ENCODE data around the gene RAB17.

RAB17 gene, protein sequence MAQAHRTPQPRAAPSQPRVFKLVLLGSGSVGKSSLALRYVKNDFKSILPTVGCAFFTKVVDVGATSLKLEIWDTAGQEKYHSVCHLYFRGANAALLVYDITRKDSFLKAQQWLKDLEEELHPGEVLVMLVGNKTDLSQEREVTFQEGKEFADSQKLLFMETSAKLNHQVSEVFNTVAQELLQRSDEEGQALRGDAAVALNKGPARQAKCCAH

DNA sequence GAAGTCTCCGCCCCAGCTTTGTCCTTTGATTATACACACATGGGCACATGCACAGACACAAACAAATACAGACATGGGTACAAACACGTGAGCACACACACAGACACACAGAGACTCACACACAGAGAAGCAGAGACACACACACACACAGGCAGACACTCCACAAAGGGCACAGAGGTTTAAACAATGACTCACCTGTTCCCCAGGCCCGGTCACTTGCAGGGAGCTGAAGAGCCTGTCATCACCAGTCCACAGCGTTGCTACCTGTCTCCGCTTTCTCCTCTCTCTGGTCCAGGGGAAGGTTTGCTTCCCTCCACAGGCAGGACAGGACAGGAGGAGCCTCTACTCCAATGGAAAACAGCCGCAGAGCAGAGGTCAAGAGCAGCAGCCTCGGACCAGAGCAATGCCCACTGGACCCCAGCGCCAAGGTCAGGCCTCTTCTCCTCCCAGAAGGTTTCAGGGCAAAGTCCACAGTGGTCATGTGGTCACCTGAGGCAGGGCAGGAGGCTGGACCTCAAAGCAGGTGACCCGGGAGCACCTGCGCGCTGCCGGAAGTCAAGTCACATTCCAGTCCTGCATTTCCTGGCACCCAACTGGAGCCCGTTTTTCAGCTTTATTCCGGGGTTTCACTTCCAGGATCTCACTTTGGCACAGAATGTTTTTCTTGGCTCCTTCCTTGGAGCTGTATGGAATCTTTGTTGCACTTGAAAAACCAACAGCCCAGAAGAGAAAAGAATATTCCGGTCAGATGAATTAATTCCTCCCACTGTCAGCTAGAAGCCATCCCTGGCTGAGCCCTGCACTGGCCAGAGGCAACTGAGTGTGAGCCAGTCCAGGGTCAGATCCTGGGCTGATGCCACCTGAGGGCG, at the start of gene RAB17:
Gene RAB17, minus strand, starts transcription at position 463 of the 869 bp plus-strand sequence. CDS start 4,580 bp downstream, outside the sequence.
- Histone ChIP-seq H3K27me3 (ENCODE audit: control insufficient read depth, insufficient read depth, low read length) (no peaks in the 10 kb centered on the region), H3K4me2 (ENCODE audit: low read length) (peak within 1 kb of the TSS; percentile 85), H3K4me3 (ENCODE audit: low read depth, low read length) (peak within 1 kb of the TSS; percentile 70), H3K9ac (peak within 1 kb of the TSS; percentile 40), H3K36me3 (ENCODE audit: control insufficient read depth, insufficient read depth, low read length) (no peaks in the 10 kb centered on the region), H3K79me2 (no peaks in the 10 kb centered on the region), H2AFZ (peak within 1 kb of the TSS; percentile 72), H3K27ac (peak within 1 kb of the TSS; percentile 94), H3K4me1 (peaks cover 38% of the 10 kb centered on the region), H3K9me3 (ENCODE audit: control insufficient read depth, low read length) (no peaks in the 10 kb centered on the region)
- TF ChIP-seq, protein P1, sequence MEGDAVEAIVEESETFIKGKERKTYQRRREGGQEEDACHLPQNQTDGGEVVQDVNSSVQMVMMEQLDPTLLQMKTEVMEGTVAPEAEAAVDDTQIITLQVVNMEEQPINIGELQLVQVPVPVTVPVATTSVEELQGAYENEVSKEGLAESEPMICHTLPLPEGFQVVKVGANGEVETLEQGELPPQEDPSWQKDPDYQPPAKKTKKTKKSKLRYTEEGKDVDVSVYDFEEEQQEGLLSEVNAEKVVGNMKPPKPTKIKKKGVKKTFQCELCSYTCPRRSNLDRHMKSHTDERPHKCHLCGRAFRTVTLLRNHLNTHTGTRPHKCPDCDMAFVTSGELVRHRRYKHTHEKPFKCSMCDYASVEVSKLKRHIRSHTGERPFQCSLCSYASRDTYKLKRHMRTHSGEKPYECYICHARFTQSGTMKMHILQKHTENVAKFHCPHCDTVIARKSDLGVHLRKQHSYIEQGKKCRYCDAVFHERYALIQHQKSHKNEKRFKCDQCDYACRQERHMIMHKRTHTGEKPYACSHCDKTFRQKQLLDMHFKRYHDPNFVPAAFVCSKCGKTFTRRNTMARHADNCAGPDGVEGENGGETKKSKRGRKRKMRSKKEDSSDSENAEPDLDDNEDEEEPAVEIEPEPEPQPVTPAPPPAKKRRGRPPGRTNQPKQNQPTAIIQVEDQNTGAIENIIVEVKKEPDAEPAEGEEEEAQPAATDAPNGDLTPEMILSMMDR (IDR thresholded peaks at IDR 0.05) = no peak

DNA sequence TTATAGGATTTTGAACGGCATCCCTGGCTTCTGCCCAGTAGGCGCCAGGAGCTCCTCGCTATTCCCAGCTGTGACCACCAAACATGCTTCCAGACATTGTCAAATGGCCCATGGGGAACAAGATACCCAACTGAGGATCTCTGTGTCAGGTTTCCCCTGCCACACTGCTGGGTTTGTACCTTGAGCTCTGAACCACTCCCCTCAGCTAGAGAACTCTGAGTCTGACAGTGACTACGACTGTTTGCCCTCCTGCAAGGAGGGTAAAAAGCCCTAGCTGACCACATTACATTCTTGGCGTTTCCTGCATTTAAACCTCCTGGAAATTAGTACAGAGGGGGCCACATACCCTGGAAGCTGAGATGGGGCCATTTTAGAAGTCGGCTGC, 49.3 kb upstream of the RAB17 start:
- Histone ChIP-seq H3K4me3 (ENCODE audit: low read depth, low read length) (no peak overlapping the region), H3K27me3 (ENCODE audit: control insufficient read depth, insufficient read depth, low read length) (no peaks in the 10 kb centered on the region), H3K36me3 (ENCODE audit: control insufficient read depth, insufficient read depth, low read length) (no peaks in the 10 kb centered on the region), H3K9ac (no peak overlapping the region), H3K79me2 (peaks cover 69% of the 10 kb centered on the region), H3K27ac (no peak overlapping the region), H3K4me2 (ENCODE audit: low read length) (no peak overlapping the region), H2AFZ (no peak overlapping the region), H3K4me1 (peaks cover 28% of the 10 kb centered on the region), H3K9me3 (ENCODE audit: control insufficient read depth, low read length) (no peaks in the 10 kb centered on the region)
- TF ChIP-seq, protein P1 (IDR thresholded peaks at IDR 0.05) = no peak

DNA sequence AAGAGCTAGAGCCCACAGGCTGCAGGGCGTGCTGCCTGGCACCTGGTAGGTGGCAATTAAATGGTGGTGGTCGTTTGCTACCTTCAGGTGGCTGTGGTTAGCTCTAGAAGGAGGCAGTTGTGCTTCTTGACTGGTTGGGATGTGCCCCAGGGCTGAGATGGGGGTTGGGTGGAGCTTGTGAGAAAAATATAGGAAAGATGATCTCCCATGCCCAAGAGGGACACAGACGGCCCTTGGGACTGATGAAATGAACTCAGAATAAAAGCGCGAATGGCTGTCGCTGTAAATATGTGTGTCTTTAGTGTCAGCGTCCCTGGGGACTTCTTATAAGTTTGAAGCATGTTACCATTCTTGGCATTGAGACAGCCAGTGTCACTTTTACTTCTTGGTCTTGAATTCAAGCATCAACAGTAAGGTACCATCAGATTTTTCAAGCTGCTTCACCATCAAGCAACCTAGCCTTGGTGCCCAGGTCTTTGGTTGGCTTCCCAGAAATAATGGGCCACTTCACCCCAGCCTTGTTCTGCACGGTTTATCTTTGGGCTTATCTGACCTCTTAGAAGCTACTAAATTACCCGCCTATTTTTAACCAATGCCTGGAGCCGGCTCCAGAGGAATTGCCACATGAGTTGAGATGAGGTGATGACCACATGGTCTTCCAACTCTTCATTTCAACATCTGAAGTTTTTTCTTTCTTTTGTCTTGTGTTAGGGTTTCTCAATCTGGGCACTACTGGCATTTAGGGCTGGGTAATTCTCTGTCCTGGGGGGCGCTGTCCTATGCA, 48.7 kb upstream of the RAB17 start:
- Histone ChIP-seq H3K9me3 (ENCODE audit: control insufficient read depth, low read length) (no peaks in the 10 kb centered on the region), H3K9ac (no peak overlapping the region), H2AFZ (no peak overlapping the region), H3K4me1 (peaks cover 28% of the 10 kb centered on the region), H3K27ac (no peak overlapping the region), H3K36me3 (ENCODE audit: control insufficient read depth, insufficient read depth, low read length) (no peaks in the 10 kb centered on the region), H3K4me2 (ENCODE audit: low read length) (no peak overlapping the region), H3K27me3 (ENCODE audit: control insufficient read depth, insufficient read depth, low read length) (no peaks in the 10 kb centered on the region), H3K79me2 (peaks cover 74% of the 10 kb centered on the region), H3K4me3 (ENCODE audit: low read depth, low read length) (no peak overlapping the region)
- TF ChIP-seq, protein P1 (IDR thresholded peaks at IDR 0.05) = no peak

DNA sequence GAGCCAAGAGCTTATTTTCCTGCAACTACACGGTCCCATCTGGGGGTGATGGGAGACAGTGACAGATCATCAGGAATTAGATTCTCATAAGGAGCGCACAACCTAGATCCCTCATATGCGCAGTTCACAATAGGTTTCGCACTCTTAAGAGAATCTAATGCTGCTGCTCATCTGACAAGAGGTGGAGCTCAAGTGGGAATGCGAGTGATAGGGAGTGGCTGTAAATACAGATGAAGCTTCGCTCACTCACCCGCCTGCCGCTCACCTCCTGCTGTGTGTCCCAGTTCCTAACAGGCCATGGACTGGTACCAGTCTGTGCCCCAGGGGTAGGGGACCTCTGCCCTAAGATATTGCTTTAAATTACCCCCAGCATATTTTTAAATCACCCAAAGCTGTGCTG, 47.6 kb upstream of the RAB17 start:
- Histone ChIP-seq H3K9ac (no peak overlapping the region), H3K36me3 (ENCODE audit: control insufficient read depth, insufficient read depth, low read length) (no peaks in the 10 kb centered on the region), H3K4me1 (peaks cover 30% of the 10 kb centered on the region), H3K27ac (peak overlapping the region; percentile 76), H3K4me2 (ENCODE audit: low read length) (no peak overlapping the region), H3K4me3 (ENCODE audit: low read depth, low read length) (no peak overlapping the region), H3K9me3 (ENCODE audit: control insufficient read depth, low read length) (no peaks in the 10 kb centered on the region), H3K27me3 (ENCODE audit: control insufficient read depth, insufficient read depth, low read length) (no peaks in the 10 kb centered on the region), H3K79me2 (peaks cover 73% of the 10 kb centered on the region), H2AFZ (no peak overlapping the region)
- TF ChIP-seq, protein P1 (IDR thresholded peaks at IDR 0.05) = no peak

All from parathyroid adenoma (tissue), 2 donors.